Breast epithelium (tissue), 4 donors: ENCODE data around the gene PKM. TPM values are rescaled to one million over a fixed set of nuclear protein-coding genes. Genes with fewer than 3 reads are reported as not detected.

Source experiments
- DNase-seq, 2 donors: peaks; one replicate each; pipeline ENCODE4 v3.0.0-alpha.2; 2019; ENCODE audit warnings: low spot score in 2 of 2
- H3K27ac ChIP-seq, 2 donors: fragments of 200-600 bp; sonication (generic) in 1 of 2; one replicate each; pipeline ENCODE4 v1.5.1; 2016 to 2019; ENCODE audit warnings: mild to moderate bottlenecking in 1 of 2
- H3K27me3 ChIP-seq, 2 donors: fragments of 200-600 bp; sonication (generic) in 1 of 2; one replicate each; pipeline versions ENCODE4 v1.5.1 to v1.6.0; 2017 to 2019; ENCODE audit warnings: control low read depth in 1 of 2, mild to moderate bottlenecking in 1 of 2
- H3K36me3 ChIP-seq: fragments of 200-600 bp; one replicate; pipeline ENCODE4 v1.5.1; 2019
- H3K4me1 ChIP-seq, 2 donors: fragments of 200-600 bp; sonication (generic); one replicate each; pipeline ENCODE4 v1.5.1; 2016 to 2019; ENCODE audit warnings: control low read depth in 1 of 2
- H3K4me3 ChIP-seq, 3 donors: fragments of 200-600 bp; sonication (generic); 1 replicate in 2 of 3; 2 replicates in 1 of 3; pipeline ENCODE4 v1.5.1; 2016 to 2019; ENCODE audit warnings: mild to moderate bottlenecking in 3 of 3, moderate library complexity in 2 of 3
- H3K9me3 ChIP-seq, 2 donors: fragments of 200-600 bp; sonication (generic) in 1 of 2; one replicate each; pipeline ENCODE4 v1.5.1; 2016 to 2019; ENCODE audit warnings: control low read depth in 1 of 2
- POLR2A ChIP-seq: fragments of 450-650 bp; IDR thresholded peaks from one replicate; pipeline ENCODE4 v1.6.1; 2016; ENCODE audit warnings: antibody characterized with exemption, mild to moderate bottlenecking, moderate library complexity
- POLR2AphosphoS5 ChIP-seq, 3 donors: sonication (generic); formaldehyde crosslinking; IDR thresholded peaks; one replicate each; pipeline ENCODE4 v1.6.1; 2017; ENCODE audit warnings: antibody characterized with exemption in 3 of 3
- intact Hi-C: fragments of 100-400 bp; cut with DNase I; formaldehyde crosslinking; loops from one replicate; pipeline ENCODE4 v1.15.1; 2023; ENCODE audit warnings: low total_unique reads
- total RNA-seq, 3 donors: library from RNA; depleted of rRNA; stranded (reverse); fragments of >200 nt; gene quantifications; one replicate each; pipeline ENCODE4 v1.1.0, GENCODE V29; 2016
- TF ChIP-seq, protein P1 (sequence below), 3 donors: fragments of 450-650 bp; IDR thresholded peaks; one replicate each; pipeline ENCODE4 v1.5.1; 2016 to 2017; ENCODE audit warnings: antibody characterized with exemption in 3 of 3, mild to moderate bottlenecking in 3 of 3, moderate library complexity in 3 of 3

PKM gene
- total RNA-seq, 3 donors from 2014 or later = 212 to 476 (median 367) TPM

DNA sequence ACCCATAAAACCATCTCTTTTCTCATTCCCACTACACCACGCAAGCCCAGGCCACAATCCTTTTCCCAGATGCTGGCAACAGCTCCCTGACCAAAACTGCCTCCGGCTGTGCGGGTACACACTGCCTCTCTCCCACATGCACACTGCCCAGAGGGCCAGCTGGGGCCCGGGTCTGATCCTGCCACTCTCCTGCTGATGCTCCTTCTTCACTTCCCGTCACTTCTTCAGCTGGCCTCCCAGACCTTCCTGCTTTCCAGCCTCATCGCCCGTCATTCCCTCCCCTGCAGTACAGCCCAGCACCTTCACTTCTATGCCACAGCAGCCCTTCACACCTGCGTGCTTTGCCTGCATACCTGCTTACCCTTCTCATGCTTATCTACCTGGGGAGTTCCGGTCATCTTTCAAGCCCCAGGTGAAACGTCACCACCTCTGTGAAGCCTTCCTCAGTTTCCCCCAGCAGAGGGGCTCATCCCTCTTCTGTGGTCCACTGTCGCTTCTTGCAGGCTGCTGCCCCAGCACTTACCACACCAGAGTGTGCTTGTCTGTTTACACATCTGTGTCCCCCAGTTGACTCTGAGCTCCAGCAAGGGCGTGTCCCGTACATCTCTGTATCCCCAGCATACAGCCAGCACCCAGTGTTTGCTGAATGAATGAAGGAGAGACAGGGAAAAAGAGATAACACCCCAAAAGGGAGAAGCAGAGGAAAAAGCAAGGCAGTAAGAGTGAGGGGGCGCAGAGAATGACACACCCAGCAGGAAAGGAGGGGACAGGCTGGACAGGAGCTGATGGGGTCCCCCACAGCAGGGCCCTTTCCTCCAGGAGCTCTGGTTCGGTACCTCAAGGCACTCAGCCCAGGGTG lies 55.6 kb downstream of the PKM start:
- H3K4me1 ChIP-seq = peaks cover 3 to 35% of the 10 kb centered on the region in 2 donors
- no peaks in the 10 kb centered on the region for H3K36me3 ChIP-seq
- H3K27me3 ChIP-seq = no peaks in the 10 kb centered on the region
- TF ChIP-seq, protein P1, sequence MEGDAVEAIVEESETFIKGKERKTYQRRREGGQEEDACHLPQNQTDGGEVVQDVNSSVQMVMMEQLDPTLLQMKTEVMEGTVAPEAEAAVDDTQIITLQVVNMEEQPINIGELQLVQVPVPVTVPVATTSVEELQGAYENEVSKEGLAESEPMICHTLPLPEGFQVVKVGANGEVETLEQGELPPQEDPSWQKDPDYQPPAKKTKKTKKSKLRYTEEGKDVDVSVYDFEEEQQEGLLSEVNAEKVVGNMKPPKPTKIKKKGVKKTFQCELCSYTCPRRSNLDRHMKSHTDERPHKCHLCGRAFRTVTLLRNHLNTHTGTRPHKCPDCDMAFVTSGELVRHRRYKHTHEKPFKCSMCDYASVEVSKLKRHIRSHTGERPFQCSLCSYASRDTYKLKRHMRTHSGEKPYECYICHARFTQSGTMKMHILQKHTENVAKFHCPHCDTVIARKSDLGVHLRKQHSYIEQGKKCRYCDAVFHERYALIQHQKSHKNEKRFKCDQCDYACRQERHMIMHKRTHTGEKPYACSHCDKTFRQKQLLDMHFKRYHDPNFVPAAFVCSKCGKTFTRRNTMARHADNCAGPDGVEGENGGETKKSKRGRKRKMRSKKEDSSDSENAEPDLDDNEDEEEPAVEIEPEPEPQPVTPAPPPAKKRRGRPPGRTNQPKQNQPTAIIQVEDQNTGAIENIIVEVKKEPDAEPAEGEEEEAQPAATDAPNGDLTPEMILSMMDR (IDR thresholded peaks at IDR 0.05) = no peak
- TF ChIP-seq POLR2AphosphoS5 (IDR thresholded peaks at IDR 0.05) = no peak
- TF ChIP-seq POLR2A = no peak
- H3K9me3 ChIP-seq = no peaks in the 10 kb centered on the region
- H3K27ac ChIP-seq = peak overlapping the region; percentile 83 to 85
- intact Hi-C loops = no loop called here
- DNase-seq = no peak
- peak overlapping the region in 1 of 3 donors; percentile 15 for H3K4me3 ChIP-seq

DNA sequence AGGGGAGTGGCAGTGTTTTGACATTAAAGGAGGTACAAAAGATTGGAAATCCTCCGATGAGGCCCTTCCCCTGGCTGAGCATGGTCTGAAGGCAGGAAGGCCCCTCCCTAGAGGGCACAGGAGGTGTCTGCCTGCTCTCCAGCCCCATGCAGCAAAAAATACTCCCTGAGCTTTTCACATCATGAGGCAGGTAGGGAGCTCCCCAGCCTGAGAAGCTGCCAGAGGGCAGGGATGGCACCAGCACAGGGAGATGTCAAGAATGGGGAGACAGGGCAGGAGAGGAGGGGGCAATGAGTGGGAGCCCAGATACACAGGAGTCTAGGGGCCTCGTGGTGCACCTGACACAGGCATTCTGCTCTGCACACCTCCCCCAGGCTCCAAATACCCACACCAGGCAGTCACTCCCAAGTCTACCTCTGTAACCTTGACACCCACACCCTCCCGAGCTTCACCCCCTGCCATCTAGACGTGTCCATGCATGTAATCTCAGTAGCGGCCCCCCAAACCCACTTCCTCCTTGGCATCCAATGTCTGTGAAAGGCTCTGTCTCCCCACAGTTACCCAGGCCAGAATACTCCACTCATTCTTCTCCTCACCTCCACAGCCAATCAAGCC lies 56.3 kb downstream of the PKM start:
- intact Hi-C loops = no loop called here
- Histone ChIP-seq H3K4me1 (peaks cover 3 to 32% of the 10 kb centered on the region in 2 donors), H3K27me3 (no peaks in the 10 kb centered on the region), H3K4me3 (no peak overlapping the region), H3K36me3 (no peaks in the 10 kb centered on the region), H3K9me3 (no peaks in the 10 kb centered on the region), H3K27ac (peak overlapping the region; percentile 83 to 85)
- TF ChIP-seq POLR2AphosphoS5 (IDR thresholded peaks at IDR 0.05) = no peak
- TF ChIP-seq, protein P1 (IDR thresholded peaks at IDR 0.05) = no peak
- no peak for TF ChIP-seq POLR2A
- peak in 1 of 2 donors; percentile 71 for DNase-seq

DNA sequence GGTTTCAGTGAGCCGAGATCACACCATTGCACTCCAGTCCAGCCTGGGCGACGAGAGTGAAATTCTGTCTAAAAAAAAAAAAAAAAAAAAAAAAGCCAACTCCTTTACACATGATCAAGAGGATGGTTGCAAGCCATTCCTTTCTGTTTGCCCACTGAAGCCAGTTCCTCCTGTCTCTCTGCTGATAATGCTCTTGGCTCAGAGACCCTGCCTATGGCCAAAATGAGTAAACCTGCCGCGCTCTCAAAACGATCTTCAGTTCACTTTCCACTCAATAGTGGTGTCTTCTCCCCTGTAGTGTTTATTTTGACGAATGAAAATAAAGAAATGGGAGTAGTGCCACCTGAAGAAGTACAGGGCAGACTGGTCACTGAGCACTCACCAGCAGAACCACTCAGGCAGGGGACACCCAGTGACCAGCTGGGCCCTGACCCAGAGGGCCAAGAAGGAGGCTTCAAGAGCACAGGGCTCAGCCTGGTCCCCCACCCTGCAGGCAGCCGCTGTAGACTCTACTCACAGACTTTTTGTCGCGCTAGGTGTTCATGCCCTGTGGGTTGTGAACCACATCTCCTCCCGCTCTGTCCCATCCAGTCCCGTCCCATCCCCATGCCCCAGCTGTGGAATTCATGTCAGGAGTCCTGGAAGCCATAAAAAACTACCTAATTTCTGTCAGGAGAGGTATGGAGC lies 57.0 kb downstream of the PKM start:
- H3K27ac ChIP-seq = peak overlapping the region; percentile 83 to 85
- intact Hi-C loops = no loop called here
- peaks cover 7 to 26% of the 10 kb centered on the region in 2 donors for H3K4me1 ChIP-seq
- H3K27me3 ChIP-seq = no peaks in the 10 kb centered on the region
- DNase-seq = peak in 1 of 2 donors; percentile 13
- no peak for TF ChIP-seq POLR2AphosphoS5 (IDR thresholded peaks at IDR 0.05)
- TF ChIP-seq, protein P1 (IDR thresholded peaks at IDR 0.05) = no peak
- TF ChIP-seq POLR2A = no peak
- H3K36me3 ChIP-seq = no peaks in the 10 kb centered on the region
- H3K9me3 ChIP-seq = no peaks in the 10 kb centered on the region
- no peak overlapping the region for H3K4me3 ChIP-seq

GRCh38 chr15:72173401-72173800 lies 57.6 kb downstream of the PKM start:
- peaks cover 7 to 28% of the 10 kb centered on the region in 2 donors for H3K4me1 ChIP-seq
- intact Hi-C loops = no loop called here
- TF ChIP-seq POLR2AphosphoS5 (IDR thresholded peaks at IDR 0.05) = no peak
- no peak for TF ChIP-seq POLR2A
- TF ChIP-seq, protein P1 (IDR thresholded peaks at IDR 0.05) = no peak
- no peaks in the 10 kb centered on the region for H3K27me3 ChIP-seq
- H3K9me3 ChIP-seq = no peaks in the 10 kb centered on the region
- no peak for DNase-seq
- H3K4me3 ChIP-seq = no peak overlapping the region
- H3K36me3 ChIP-seq = no peaks in the 10 kb centered on the region
- H3K27ac ChIP-seq = peak overlapping the region in 1 of 2 donors; percentile 19
